Measurements from ENCODE around the gene LRRC56.

- no peak for TF ChIP-seq CTCF (IDR thresholded peaks at IDR 0.05; ENCODE audit: poor library complexity)
- TF ChIP-seq EZH2 (IDR thresholded peaks at IDR 0.05; ENCODE audit: borderline replicate concordance), result no peak
These were observed 21.2 kb downstream of the LRRC56 start for GRCh38 chr11:558503-558902.

Measured in hepatocyte (in vitro differentiated cells).